Measurements from ENCODE around the gene OR2H2. TPM values are rescaled to one million over a fixed set of nuclear protein-coding genes. Genes with fewer than 3 reads are reported as not detected.

Gene OR2H2
- polyA plus RNA-seq, 1 experiment, result not detected

- ChIA-PET CTCF (interaction anchor here (0.7 to 13.4 kb wide), 3 partner anchors 18 to 484 kb away, joined by 3 to 281 read pairs (median 4); no protein-coding TSS in a partner anchor), POLR2A (interaction anchor here (0.6 to 1.7 kb wide), 8 partner anchors 15 to 1760 kb away, joined by 3 to 12 read pairs (median 3); a partner anchor contains a TSS)
- Histone ChIP-seq H3K4me3 (ENCODE audit: low read depth, low read length) (peak within 1 kb of the TSS; percentile 79), H3K27ac (ENCODE audit: low read depth, low read length) (peak within 1 kb of the TSS; percentile 47), H3K27me3 (ENCODE audit: control insufficient read depth, insufficient read depth, low read length) (no peaks in the 10 kb centered on the region), H3K9me3 (ENCODE audit: control insufficient read depth, insufficient read depth, low read length) (no peaks in the 10 kb centered on the region; the same call in 1 of the 2 replicates)
- TF ChIP-seq CTCF (IDR thresholded peaks at IDR 0.05; ENCODE audit: low read depth, low read length), result no peak
- DNase-seq (ENCODE audit: low read depth, low spot score), result peak; percentile 63
These were observed 48.0 kb downstream of the OR2H2 start, which contains the start of gene GABBR1 for GRCh38 chr6:29632789-29633533. Gene GABBR1 (minus strand): TSS chr6:29633183. CDS start chr6:29632385, 798 bp downstream.

GRCh38 chr6:29633534-29633905 is 48.6 kb downstream of the OR2H2 start:
- ChIA-PET CTCF (interaction anchor here (0.9 to 13.4 kb wide), 3 partner anchors 17 to 470 kb away, joined by 3 to 281 read pairs (median 4); no protein-coding TSS in a partner anchor), POLR2A (interaction anchor here (0.6 to 1.7 kb wide), 5 partner anchors 14 to 816 kb away, joined by 3 to 12 read pairs (median 3); no protein-coding TSS in a partner anchor)
- no peak for TF ChIP-seq CTCF (IDR thresholded peaks at IDR 0.05; ENCODE audit: low read depth, low read length)
- H3K4me3 ChIP-seq (ENCODE audit: low read depth, low read length), result peak overlapping the region; percentile 79
- no peaks in the 10 kb centered on the region for H3K27me3 ChIP-seq (ENCODE audit: control insufficient read depth, insufficient read depth, low read length)
- H3K9me3 ChIP-seq (ENCODE audit: control insufficient read depth, insufficient read depth, low read length), result no peaks in the 10 kb centered on the region; the same call in 1 of the 2 replicates
- peak overlapping the region; percentile 47 for H3K27ac ChIP-seq (ENCODE audit: low read depth, low read length)
- DNase-seq (ENCODE audit: low read depth, low spot score), result no peak

GRCh38 chr6:29637247-29637646 is 52.3 kb downstream of the OR2H2 start:
- H3K4me3 ChIP-seq (ENCODE audit: low read depth, low read length), result no peak overlapping the region
- H3K9me3 ChIP-seq (ENCODE audit: control insufficient read depth, insufficient read depth, low read length), result no peaks in the 10 kb centered on the region; the same call in 1 of the 2 replicates
- no peak for TF ChIP-seq CTCF (IDR thresholded peaks at IDR 0.05; ENCODE audit: low read depth, low read length)
- H3K27ac ChIP-seq (ENCODE audit: low read depth, low read length), result no peak overlapping the region
- H3K27me3 ChIP-seq (ENCODE audit: control insufficient read depth, insufficient read depth, low read length), result no peaks in the 10 kb centered on the region
- ChIA-PET CTCF (interaction anchor here (1.7 to 11.2 kb wide), 2 partner anchors 9 to 14 kb away, joined by 4 to 200 read pairs; no protein-coding TSS in a partner anchor), POLR2A (no interaction called here)
- DNase-seq (ENCODE audit: low read depth, low spot score), result no peak

Small RNAs within 50 kb of the gene (small RNA-seq; reads per million reads assigned to genes)
- gene SNORD32B (ENCODE audit: insufficient read length, low read depth), result not detected
- gene SUMO2P1 (ENCODE audit: insufficient read length, low read depth), result not detected
- gene TMEM183AP1 (ENCODE audit: insufficient read length, low read depth), result not detected

Other genes starting within 250 kb of the OR2H2 start
- gene OR5V1, start 216.3 kb upstream of the OR2H2 start, polyA plus RNA-seq (2011; rRNA removed), result not detected in 2 replicates
- gene OR12D3, start 209.8 kb upstream of the OR2H2 start, polyA plus RNA-seq (2011; rRNA removed), result not detected in 2 replicates
- not detected in 2 replicates for gene OR12D2, start 189.5 kb upstream of the OR2H2 start, polyA plus RNA-seq (2011; rRNA removed)
- gene OR12D1, start 170.2 kb upstream of the OR2H2 start, polyA plus RNA-seq (2011; rRNA removed), result not detected in 2 replicates
- gene OR10C1, start 145.8 kb upstream of the OR2H2 start, polyA plus RNA-seq (2011; rRNA removed), result not detected in 2 replicates
- gene OR11A1, start 128.1 kb upstream of the OR2H2 start, polyA plus RNA-seq (2011; rRNA removed), result not detected in 2 replicates
- gene OR2H1, start 128.0 kb upstream of the OR2H2 start, polyA plus RNA-seq (2011; rRNA removed), result not detected in 2 replicates
- gene MAS1L, start 97.2 kb upstream of the OR2H2 start, polyA plus RNA-seq (2011; rRNA removed), result not detected in 2 replicates
- gene UBD, start 25.4 kb upstream of the OR2H2 start, polyA plus RNA-seq (2011; rRNA removed), result not detected in 2 replicates
- 14.6 and 16.5 TPM in 2 replicates for gene GABBR1, start 48.1 kb downstream of the OR2H2 start, polyA plus RNA-seq (2011; rRNA removed)
- not detected in 2 replicates for gene MOG, start 72.0 kb downstream of the OR2H2 start, polyA plus RNA-seq (2011; rRNA removed)
- gene ZFP57, start 96.0 kb downstream of the OR2H2 start, polyA plus RNA-seq (2011; rRNA removed), result not detected in 2 replicates
- 0.12 TPM in 1 of 2 replicates, not detected in the other for gene HLA-F, start 138.3 kb downstream of the OR2H2 start, polyA plus RNA-seq (2011; rRNA removed)
- not detected in 2 replicates for gene HLA-G, start 242.7 kb downstream of the OR2H2 start, polyA plus RNA-seq (2011; rRNA removed)

All from AG04450 (cell line).